ENCODE data around the gene PLXDC1.

The PLXDC1 gene

GRCh38 chr17:39134878-39135277, 16.6 kb downstream of the PLXDC1 start:
- ChIA-PET CTCF (interaction anchor here (0.6 to 1.1 kb wide), 5 partner anchors 57 to 454 kb away, joined by 3 read pairs; no protein-coding TSS in a partner anchor), POLR2A (interaction anchor here (0.7 kb wide), 1 partner anchor 58 kb away, joined by 3 read pairs; no protein-coding TSS in a partner anchor)
- no peak overlapping the region for H3K4me3 ChIP-seq (ENCODE audit: low read depth, low read length)
- H3K9me3 ChIP-seq (ENCODE audit: control insufficient read depth, insufficient read depth, low read depth, low read length): no peaks in the 10 kb centered on the region
- no peaks in the 10 kb centered on the region for H3K4me1 ChIP-seq (ENCODE audit: control insufficient read depth, insufficient read depth, low read length)
- TF ChIP-seq ZNF830 (tag by site-specific recombination; IDR thresholded peaks at IDR 0.05; ENCODE audit: low read depth): no peak
- TF ChIP-seq ZBTB49 (tag by site-specific recombination; IDR thresholded peaks at IDR 0.05; ENCODE audit: low read depth): no peak
- no peak overlapping the region for H3K27ac ChIP-seq (ENCODE audit: extremely low read depth, low read depth, low read length)
- H3K36me3 ChIP-seq (ENCODE audit: control insufficient read depth in 2 of 2, insufficient read depth in 1 of 2, low read length in 2 of 2): no peaks in the 10 kb centered on the region

- Histone ChIP-seq H3K4me3 (ENCODE audit: low read depth, low read length) (no peak overlapping the region), H3K27ac (ENCODE audit: extremely low read depth, low read depth, low read length) (no peak overlapping the region), H3K36me3 (ENCODE audit: control insufficient read depth in 2 of 2, insufficient read depth in 1 of 2, low read length in 2 of 2) (no peaks in the 10 kb centered on the region), H3K4me1 (ENCODE audit: control insufficient read depth, insufficient read depth, low read length) (no peaks in the 10 kb centered on the region), H3K9me3 (ENCODE audit: control insufficient read depth, insufficient read depth, low read depth, low read length) (no peaks in the 10 kb centered on the region)
- ChIA-PET CTCF (interaction anchor here (0.6 to 1.2 kb wide), 2 partner anchors 83 to 149 kb away, joined by 5 to 7 read pairs; no protein-coding TSS in a partner anchor), POLR2A (no interaction called here)
- no peak for TF ChIP-seq ZBTB6 (tag by site-specific recombination; IDR thresholded peaks at IDR 0.05)
- no peak for TF ChIP-seq ZNF266 (tag by site-specific recombination; IDR thresholded peaks at IDR 0.05; ENCODE audit: low read depth)
- no peak for TF ChIP-seq ELK4 (IDR thresholded peaks at IDR 0.05; ENCODE audit: borderline replicate concordance, low read depth, low read length)
- no peak for TF ChIP-seq ZNF280C (tag by site-specific recombination; IDR thresholded peaks at IDR 0.05)
- peak; percentile 33; the same call in 1 of the 2 replicates for TF ChIP-seq PRDM10 (tag by site-specific recombination; IDR thresholded peaks at IDR 0.05)
- TF ChIP-seq ZNF426 (tag by site-specific recombination; IDR thresholded peaks at IDR 0.05): no peak
These were observed 19.2 kb downstream of the PLXDC1 start for GRCh38 chr17:39132192-39132610.

- TF ChIP-seq HOXC10 (CRISPR knock-in tag; IDR thresholded peaks at IDR 0.05) (no peak), ZNF391 (tag by site-specific recombination; IDR thresholded peaks at IDR 0.05; ENCODE audit: borderline replicate concordance, low read depth) (no peak), ZNF501 (tag by site-specific recombination; IDR thresholded peaks at IDR 0.05) (no peak), ZNF362 (tag by site-specific recombination; IDR thresholded peaks at IDR 0.05) (no peak), ZNF629 (tag by site-specific recombination; IDR thresholded peaks at IDR 0.05) (no peak), ZNF555 (tag by site-specific recombination; conservative IDR thresholded peaks at IDR 0.05) (no peak), ZNF585B (tag by site-specific recombination; IDR thresholded peaks at IDR 0.05) (no peak), ZNF768 (tag by site-specific recombination; IDR thresholded peaks at IDR 0.05) (no peak), ZNF624 (tag by site-specific recombination; IDR thresholded peaks at IDR 0.05) (no peak)
- Histone ChIP-seq H3K4me1 (ENCODE audit: control insufficient read depth, insufficient read depth, low read length) (no peaks in the 10 kb centered on the region), H3K36me3 (ENCODE audit: control insufficient read depth in 2 of 2, insufficient read depth in 1 of 2, low read length in 2 of 2) (no peaks in the 10 kb centered on the region), H3K9me3 (ENCODE audit: control insufficient read depth, insufficient read depth, low read depth, low read length) (no peaks in the 10 kb centered on the region), H3K4me3 (ENCODE audit: low read depth, low read length) (no peak overlapping the region), H3K27ac (ENCODE audit: extremely low read depth, low read depth, low read length) (no peak overlapping the region)
- POLR2A ChIA-PET: no interaction called here
- CTCF ChIA-PET: interaction anchor here (0.6 kb wide), 1 partner anchor 130 kb away, joined by 3 read pairs; no protein-coding TSS in a partner anchor
These were observed 19.8 kb downstream of the PLXDC1 start for GRCh38 chr17:39131616-39132015.
